HEK293 (cell line): Measurements from ENCODE around the gene ZNF556.
A peak's percentile ranks its signal among the peaks of the same experiment; 100 is the strongest.

Experiments used
- BCL11B ChIP-seq: fragments of 450-650 bp; formaldehyde crosslinking; IDR thresholded peaks from 2 replicates; pipeline ENCODE4 v1.5.1; 2016; ENCODE audit warnings: low read depth, missing biosample characterization, missing genetic modification characterization
- IKZF3 ChIP-seq: fragments of 450-650 bp; IDR thresholded peaks from 2 replicates; pipeline ENCODE4 v1.5.0; 2018; ENCODE audit warnings: missing biosample characterization, mild to moderate bottlenecking, missing genetic modification characterization, moderate library complexity
- MZF1 ChIP-seq: fragments of 450-650 bp; formaldehyde crosslinking; IDR thresholded peaks from 2 replicates; pipeline ENCODE4 v1.5.1; 2017; ENCODE audit warnings: missing biosample characterization, missing genetic modification characterization, borderline replicate concordance
- SALL2 ChIP-seq: fragments of 450-650 bp; formaldehyde crosslinking; IDR thresholded peaks from 2 replicates; pipeline ENCODE4 v1.5.0; 2017; ENCODE audit warnings: missing biosample characterization, mild to moderate bottlenecking, missing genetic modification characterization, borderline replicate concordance
- SCRT2 ChIP-seq: fragments of 450-650 bp; formaldehyde crosslinking; IDR thresholded peaks from 2 replicates; pipeline ENCODE4 v1.5.1; 2016; ENCODE audit warnings: missing biosample characterization, missing genetic modification characterization
- SP3 ChIP-seq: fragments of 450-650 bp; formaldehyde crosslinking; IDR thresholded peaks from 2 replicates; pipeline ENCODE4 v1.5.1; 2016; ENCODE audit warnings: missing biosample characterization, missing genetic modification characterization
- TRIM28 ChIP-seq: IDR thresholded peaks from 2 replicates; pipeline ENCODE4 v1.6.1; 2011; ENCODE audit warnings: low read length, control low read depth, borderline replicate concordance
- ZBTB20 ChIP-seq: fragments of 450-650 bp; formaldehyde crosslinking; IDR thresholded peaks from 2 replicates; pipeline ENCODE4 v1.5.1; 2016; ENCODE audit warnings: missing biosample characterization, missing genetic modification characterization
- ZBTB7A ChIP-seq: fragments of 450-650 bp; formaldehyde crosslinking; IDR thresholded peaks from 2 replicates; pipeline ENCODE4 v1.5.1; 2016; ENCODE audit warnings: low read depth, missing biosample characterization, missing genetic modification characterization
- ZNF155 ChIP-seq: fragments of 450-650 bp; formaldehyde crosslinking; IDR thresholded peaks from 2 replicates; pipeline ENCODE4 v1.5.1; 2016; ENCODE audit warnings: missing biosample characterization, missing genetic modification characterization
- ZNF19 ChIP-seq: fragments of 450-650 bp; formaldehyde crosslinking; IDR thresholded peaks from 2 replicates; pipeline ENCODE4; 2016; ENCODE audit warnings: missing biosample characterization, missing genetic modification characterization, low read depth
- ZNF2 ChIP-seq: fragments of 450-650 bp; formaldehyde crosslinking; IDR thresholded peaks from 2 replicates; pipeline ENCODE4 v1.5.1; 2016; ENCODE audit warnings: missing biosample characterization, missing genetic modification characterization
- ZNF211 ChIP-seq: fragments of 450-650 bp; formaldehyde crosslinking; IDR thresholded peaks from 2 replicates; pipeline ENCODE4 v1.5.1; 2016; ENCODE audit warnings: low read depth, missing biosample characterization, missing genetic modification characterization
- ZNF239 ChIP-seq: fragments of 450-650 bp; formaldehyde crosslinking; IDR thresholded peaks from 2 replicates; pipeline ENCODE4 v1.5.1; 2016; ENCODE audit warnings: missing biosample characterization, missing genetic modification characterization
- ZNF274 ChIP-seq, 2 experiments: fragments of 200-500 bp in 1 of 2; fragments of 450-650 bp in 1 of 2; sonication (Bioruptor generic) in 1 of 2; formaldehyde crosslinking in 1 of 2; IDR thresholded peaks; 2 replicates each; pipeline versions ENCODE4 v1.5.1 to v1.6.1; 2014 to 2016; ENCODE audit warnings: borderline replicate concordance in 1 of 2, inconsistent platforms in 1 of 2, low read length in 1 of 2, missing biosample characterization in 1 of 2, missing genetic modification characterization in 1 of 2
- ZNF302 ChIP-seq: fragments of 450-650 bp; formaldehyde crosslinking; IDR thresholded peaks from 2 replicates; pipeline ENCODE4 v1.5.1; 2016; ENCODE audit warnings: missing biosample characterization, missing genetic modification characterization, low read depth
- ZNF335 ChIP-seq: fragments of 450-650 bp; formaldehyde crosslinking; conservative IDR thresholded peaks from 2 replicates; pipeline ENCODE4 v1.5.1; 2016; ENCODE audit warnings: missing biosample characterization, missing genetic modification characterization
- ZNF341 ChIP-seq: fragments of 450-650 bp; formaldehyde crosslinking; IDR thresholded peaks from 2 replicates; pipeline ENCODE4; 2016; ENCODE audit warnings: low read depth, missing biosample characterization, missing genetic modification characterization
- ZNF555 ChIP-seq: fragments of 450-650 bp; formaldehyde crosslinking; conservative IDR thresholded peaks from 2 replicates; pipeline ENCODE4 v1.5.1; 2017; ENCODE audit warnings: missing biosample characterization, mild to moderate bottlenecking, missing genetic modification characterization, inconsistent platforms
- ZNF610 ChIP-seq: fragments of 450-650 bp; formaldehyde crosslinking; IDR thresholded peaks from 2 replicates; pipeline ENCODE4 v1.5.1; 2016; ENCODE audit warnings: missing biosample characterization, missing genetic modification characterization, borderline replicate concordance
- ZNF624 ChIP-seq: fragments of 450-650 bp; formaldehyde crosslinking; IDR thresholded peaks from 2 replicates; pipeline ENCODE4 v1.5.1; 2017; ENCODE audit warnings: missing biosample characterization, missing genetic modification characterization
- ZNF660 ChIP-seq: fragments of 450-650 bp; IDR thresholded peaks from 2 replicates; pipeline ENCODE4 v1.5.1; 2018; ENCODE audit warnings: missing biosample characterization, mild to moderate bottlenecking, missing genetic modification characterization
- ZNF768 ChIP-seq: fragments of 450-650 bp; formaldehyde crosslinking; IDR thresholded peaks from 2 replicates; pipeline ENCODE4 v1.5.1; 2018; ENCODE audit warnings: missing biosample characterization, mild to moderate bottlenecking, missing genetic modification characterization
- ZSCAN16 ChIP-seq: fragments of 450-650 bp; formaldehyde crosslinking; IDR thresholded peaks from 2 replicates; pipeline ENCODE4 v1.5.1; 2016; ENCODE audit warnings: missing biosample characterization, missing genetic modification characterization
- ZSCAN30 ChIP-seq: fragments of 450-650 bp; IDR thresholded peaks from 2 replicates; pipeline ENCODE4 v1.5.1; 2018; ENCODE audit warnings: missing biosample characterization, mild to moderate bottlenecking, missing genetic modification characterization, moderate library complexity
- TF ChIP-seq, protein P1 (sequence below): fragments of 450-650 bp; formaldehyde crosslinking; IDR thresholded peaks from 2 replicates; pipeline ENCODE4 v1.5.1; 2016; ENCODE audit warnings: missing biosample characterization, missing genetic modification characterization
- TF ChIP-seq, protein P2 (sequence below): fragments of 450-650 bp; formaldehyde crosslinking; IDR thresholded peaks from 2 replicates; pipeline ENCODE4 v1.5.1; 2017; ENCODE audit warnings: missing biosample characterization, missing genetic modification characterization
- TF ChIP-seq, protein P3 (sequence below): fragments of 450-650 bp; formaldehyde crosslinking; IDR thresholded peaks from 2 replicates; pipeline ENCODE4 v1.5.1; 2016; ENCODE audit warnings: missing biosample characterization, missing genetic modification characterization
- TF ChIP-seq, protein P4 (sequence below): fragments of 450-650 bp; formaldehyde crosslinking; IDR thresholded peaks from 2 replicates; pipeline ENCODE4 v1.5.1; 2017; ENCODE audit warnings: missing biosample characterization, missing genetic modification characterization
- TF ChIP-seq, protein P5 (sequence below): fragments of 450-650 bp; formaldehyde crosslinking; IDR thresholded peaks from 2 replicates; pipeline ENCODE4; 2016; ENCODE audit warnings: missing biosample characterization, missing genetic modification characterization
- TF ChIP-seq, protein P6 (sequence below): fragments of 450-650 bp; formaldehyde crosslinking; IDR thresholded peaks from 2 replicates; pipeline ENCODE4 v1.5.1; 2016; ENCODE audit warnings: missing biosample characterization, missing genetic modification characterization

Gene ZNF556

DNA sequence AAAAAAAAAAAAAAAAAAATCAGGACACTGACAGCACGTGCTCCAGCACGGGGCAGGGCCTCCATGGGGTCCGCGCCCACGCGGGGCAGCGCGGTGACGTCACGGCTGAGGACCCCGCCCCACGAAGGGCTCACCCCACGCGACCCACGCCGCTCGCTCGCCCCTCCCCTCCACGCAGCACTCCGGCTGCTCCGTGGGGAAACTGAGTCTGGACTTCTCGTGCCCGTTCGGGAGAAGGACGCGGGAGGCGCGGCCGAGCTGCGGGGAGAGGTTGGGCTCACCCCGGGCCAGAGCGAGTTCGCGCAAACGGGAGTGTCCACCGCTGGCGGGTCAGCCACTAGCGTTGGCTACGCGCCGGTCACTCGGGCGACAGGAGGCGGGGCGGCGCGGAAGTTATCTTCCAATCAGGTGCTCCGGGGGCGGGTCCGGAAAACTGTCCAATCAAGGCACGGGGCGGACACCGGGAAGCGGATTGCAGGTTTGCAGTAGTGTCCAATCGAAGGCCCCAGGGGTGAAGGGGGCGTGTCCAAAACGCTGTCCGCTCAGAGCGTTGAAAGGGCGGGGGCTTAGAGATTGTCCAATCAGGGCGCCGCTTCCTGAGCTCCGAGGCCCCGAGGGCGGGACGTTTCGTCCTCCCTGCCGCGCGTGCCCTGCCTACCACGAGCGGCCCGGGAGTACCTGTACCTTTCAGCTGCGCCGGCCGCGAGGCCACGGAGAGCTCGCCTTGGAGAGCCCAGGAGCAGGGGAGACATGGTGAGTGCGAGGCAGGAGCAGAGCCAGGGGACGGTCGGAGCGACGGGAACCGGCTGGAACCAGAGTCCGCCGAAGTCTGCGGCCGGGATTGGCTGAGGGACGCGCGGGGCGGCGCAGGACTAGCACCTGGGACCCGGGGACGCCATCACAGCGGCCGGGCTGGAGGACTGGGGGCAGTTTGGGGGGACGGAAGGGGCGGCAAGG is 33.4 kb downstream of the ZNF556 start, which contains the start of gene ZNF57 (continued):
- TF ChIP-seq, protein P1, sequence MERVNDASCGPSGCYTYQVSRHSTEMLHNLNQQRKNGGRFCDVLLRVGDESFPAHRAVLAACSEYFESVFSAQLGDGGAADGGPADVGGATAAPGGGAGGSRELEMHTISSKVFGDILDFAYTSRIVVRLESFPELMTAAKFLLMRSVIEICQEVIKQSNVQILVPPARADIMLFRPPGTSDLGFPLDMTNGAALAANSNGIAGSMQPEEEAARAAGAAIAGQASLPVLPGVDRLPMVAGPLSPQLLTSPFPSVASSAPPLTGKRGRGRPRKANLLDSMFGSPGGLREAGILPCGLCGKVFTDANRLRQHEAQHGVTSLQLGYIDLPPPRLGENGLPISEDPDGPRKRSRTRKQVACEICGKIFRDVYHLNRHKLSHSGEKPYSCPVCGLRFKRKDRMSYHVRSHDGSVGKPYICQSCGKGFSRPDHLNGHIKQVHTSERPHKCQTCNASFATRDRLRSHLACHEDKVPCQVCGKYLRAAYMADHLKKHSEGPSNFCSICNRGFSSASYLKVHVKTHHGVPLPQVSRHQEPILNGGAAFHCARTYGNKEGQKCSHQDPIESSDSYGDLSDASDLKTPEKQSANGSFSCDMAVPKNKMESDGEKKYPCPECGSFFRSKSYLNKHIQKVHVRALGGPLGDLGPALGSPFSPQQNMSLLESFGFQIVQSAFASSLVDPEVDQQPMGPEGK (tag by site-specific recombination): 0 out of 2 replicates have a peak, but pooled peaks have one; percentile 26
- TF ChIP-seq ZNF302: no peak
- no peak for TF ChIP-seq ZNF211 (tag by site-specific recombination)
- TF ChIP-seq, protein P2, sequence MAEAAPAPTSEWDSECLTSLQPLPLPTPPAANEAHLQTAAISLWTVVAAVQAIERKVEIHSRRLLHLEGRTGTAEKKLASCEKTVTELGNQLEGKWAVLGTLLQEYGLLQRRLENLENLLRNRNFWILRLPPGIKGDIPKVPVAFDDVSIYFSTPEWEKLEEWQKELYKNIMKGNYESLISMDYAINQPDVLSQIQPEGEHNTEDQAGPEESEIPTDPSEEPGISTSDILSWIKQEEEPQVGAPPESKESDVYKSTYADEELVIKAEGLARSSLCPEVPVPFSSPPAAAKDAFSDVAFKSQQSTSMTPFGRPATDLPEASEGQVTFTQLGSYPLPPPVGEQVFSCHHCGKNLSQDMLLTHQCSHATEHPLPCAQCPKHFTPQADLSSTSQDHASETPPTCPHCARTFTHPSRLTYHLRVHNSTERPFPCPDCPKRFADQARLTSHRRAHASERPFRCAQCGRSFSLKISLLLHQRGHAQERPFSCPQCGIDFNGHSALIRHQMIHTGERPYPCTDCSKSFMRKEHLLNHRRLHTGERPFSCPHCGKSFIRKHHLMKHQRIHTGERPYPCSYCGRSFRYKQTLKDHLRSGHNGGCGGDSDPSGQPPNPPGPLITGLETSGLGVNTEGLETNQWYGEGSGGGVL (tag by site-specific recombination): no peak
- TF ChIP-seq ZNF555 (tag by site-specific recombination): no peak
- TF ChIP-seq ZSCAN16: no peak
- TF ChIP-seq MZF1 (tag by site-specific recombination): no peak
- TF ChIP-seq ZNF624: no peak
- TF ChIP-seq ZNF155 (tag by site-specific recombination): no peak
- TF ChIP-seq, protein P3, sequence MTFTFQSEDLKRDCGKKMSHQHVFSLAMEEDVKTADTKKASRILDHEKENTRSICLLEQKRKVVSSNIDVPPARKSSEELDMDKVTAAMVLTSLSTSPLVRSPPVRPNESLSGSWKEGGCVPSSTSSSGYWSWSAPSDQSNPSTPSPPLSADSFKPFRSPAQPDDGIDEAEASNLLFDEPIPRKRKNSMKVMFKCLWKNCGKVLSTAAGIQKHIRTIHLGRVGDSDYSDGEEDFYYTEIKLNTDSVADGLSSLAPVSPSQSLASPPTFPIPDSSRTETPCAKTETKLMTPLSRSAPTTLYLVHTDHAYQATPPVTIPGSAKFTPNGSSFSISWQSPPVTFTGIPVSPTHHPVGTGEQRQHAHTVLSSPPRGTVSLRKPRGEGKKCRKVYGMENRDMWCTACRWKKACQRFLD: no peak
- no peak for TF ChIP-seq SCRT2
- 0 out of 2 replicates have a peak, but pooled peaks have one; percentile 23 for TF ChIP-seq ZNF2 (tag by site-specific recombination)
- TF ChIP-seq ZNF768 (tag by site-specific recombination): no peak
- no peak for TF ChIP-seq ZNF660 (tag by site-specific recombination)
- TF ChIP-seq IKZF3 (tag by site-specific recombination): no peak
- TF ChIP-seq, protein P4, sequence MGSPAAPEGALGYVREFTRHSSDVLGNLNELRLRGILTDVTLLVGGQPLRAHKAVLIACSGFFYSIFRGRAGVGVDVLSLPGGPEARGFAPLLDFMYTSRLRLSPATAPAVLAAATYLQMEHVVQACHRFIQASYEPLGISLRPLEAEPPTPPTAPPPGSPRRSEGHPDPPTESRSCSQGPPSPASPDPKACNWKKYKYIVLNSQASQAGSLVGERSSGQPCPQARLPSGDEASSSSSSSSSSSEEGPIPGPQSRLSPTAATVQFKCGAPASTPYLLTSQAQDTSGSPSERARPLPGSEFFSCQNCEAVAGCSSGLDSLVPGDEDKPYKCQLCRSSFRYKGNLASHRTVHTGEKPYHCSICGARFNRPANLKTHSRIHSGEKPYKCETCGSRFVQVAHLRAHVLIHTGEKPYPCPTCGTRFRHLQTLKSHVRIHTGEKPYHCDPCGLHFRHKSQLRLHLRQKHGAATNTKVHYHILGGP (tag by site-specific recombination): no peak
- no peak for TF ChIP-seq TRIM28
- TF ChIP-seq SP3 (tag by site-specific recombination): peak; percentile 94
- peak; percentile 86 for TF ChIP-seq ZNF341 (tag by site-specific recombination)
- TF ChIP-seq ZNF19 (tag by site-specific recombination): no peak
- TF ChIP-seq ZNF335: peak; percentile 98
- no peak for TF ChIP-seq ZNF274 (IDR thresholded peaks at IDR 0.05; ENCODE audit: low read length)
- TF ChIP-seq ZNF274 (tag by site-specific recombination; IDR thresholded peaks at IDR 0.05; ENCODE audit: borderline replicate concordance): no peak
- no peak for TF ChIP-seq SALL2
- TF ChIP-seq, protein P5, sequence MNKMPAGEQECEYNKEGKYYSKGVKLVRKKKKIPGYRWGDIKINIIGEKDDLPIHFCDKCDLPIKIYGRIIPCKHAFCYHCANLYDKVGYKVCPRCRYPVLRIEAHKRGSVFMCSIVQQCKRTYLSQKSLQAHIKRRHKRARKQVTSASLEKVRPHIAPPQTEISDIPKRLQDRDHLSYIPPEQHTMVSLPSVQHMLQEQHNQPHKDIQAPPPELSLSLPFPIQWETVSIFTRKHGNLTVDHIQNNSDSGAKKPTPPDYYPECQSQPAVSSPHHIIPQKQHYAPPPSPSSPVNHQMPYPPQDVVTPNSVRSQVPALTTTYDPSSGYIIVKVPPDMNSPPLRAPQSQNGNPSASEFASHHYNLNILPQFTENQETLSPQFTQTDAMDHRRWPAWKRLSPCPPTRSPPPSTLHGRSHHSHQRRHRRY: no peak
- TF ChIP-seq, protein P6, sequence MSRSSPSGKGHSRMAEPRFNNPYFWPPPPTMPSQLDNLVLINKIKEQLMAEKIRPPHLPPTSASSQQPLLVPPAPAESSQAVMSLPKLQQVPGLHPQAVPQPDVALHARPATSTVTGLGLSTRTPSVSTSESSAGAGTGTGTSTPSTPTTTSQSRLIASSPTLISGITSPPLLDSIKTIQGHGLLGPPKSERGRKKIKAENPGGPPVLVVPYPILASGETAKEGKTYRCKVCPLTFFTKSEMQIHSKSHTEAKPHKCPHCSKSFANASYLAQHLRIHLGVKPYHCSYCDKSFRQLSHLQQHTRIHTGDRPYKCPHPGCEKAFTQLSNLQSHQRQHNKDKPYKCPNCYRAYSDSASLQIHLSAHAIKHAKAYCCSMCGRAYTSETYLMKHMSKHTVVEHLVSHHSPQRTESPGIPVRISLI (tag by site-specific recombination): peak; percentile 88
- 0 out of 2 replicates have a peak, but pooled peaks have one; percentile 28 for TF ChIP-seq ZBTB7A (tag by site-specific recombination)
- TF ChIP-seq ZNF239 (tag by site-specific recombination): no peak
- no peak for TF ChIP-seq ZNF610 (tag by site-specific recombination)
- peak; percentile 45; the same call in 1 of the 2 replicates for TF ChIP-seq BCL11B (tag by site-specific recombination)
- peak; percentile 96 for TF ChIP-seq ZBTB20 (tag by site-specific recombination)
- TF ChIP-seq ZSCAN30 (tag by site-specific recombination): no peak
